BE2C (cell line): ENCODE results near the gene EDN2.

ENCODE experiments used
- DNase-seq: peaks from one replicate; pipeline ENCODE4 v3.0.0-alpha.2; 2020
- H3K27me3 ChIP-seq: fragments of 250-450 bp; sonication (Bioruptor Pico); 2 replicates; pipeline ENCODE4 v1.5.1; 2020; ENCODE audit warnings: mild to moderate bottlenecking
- H3K36me3 ChIP-seq: fragments of 250-450 bp; sonication (Bioruptor Pico); 2 replicates; pipeline ENCODE4 v1.5.1; 2020; ENCODE audit warnings: mild to moderate bottlenecking
- H3K4me1 ChIP-seq: fragments of 250-450 bp; sonication (Bioruptor Pico); 2 replicates; pipeline ENCODE4 v1.5.1; 2020
- H3K4me3 ChIP-seq: 2 replicates; pipeline ENCODE4 v1.5.1; 2011; ENCODE audit warnings: low read depth, low read length
- H3K9me3 ChIP-seq: fragments of 250-450 bp; sonication (Bioruptor Pico); 2 replicates; pipeline ENCODE4 v1.5.1; 2020
- TF ChIP-seq, protein P1 (sequence below): IDR thresholded peaks from 2 replicates; pipeline ENCODE4 v1.5.1; 2012; ENCODE audit warnings: mild to moderate bottlenecking, low read depth, low read length

The EDN2 gene

GRCh38 chr1:41479808-41480160 lies 4.7 kb downstream of the EDN2 start:
- Histone ChIP-seq H3K4me3 (no peak overlapping the region), H3K27me3 (no peaks in the 10 kb centered on the region), H3K36me3 (no peaks in the 10 kb centered on the region), H3K9me3 (no peaks in the 10 kb centered on the region), H3K4me1 (no peaks in the 10 kb centered on the region)
- TF ChIP-seq, protein P1, sequence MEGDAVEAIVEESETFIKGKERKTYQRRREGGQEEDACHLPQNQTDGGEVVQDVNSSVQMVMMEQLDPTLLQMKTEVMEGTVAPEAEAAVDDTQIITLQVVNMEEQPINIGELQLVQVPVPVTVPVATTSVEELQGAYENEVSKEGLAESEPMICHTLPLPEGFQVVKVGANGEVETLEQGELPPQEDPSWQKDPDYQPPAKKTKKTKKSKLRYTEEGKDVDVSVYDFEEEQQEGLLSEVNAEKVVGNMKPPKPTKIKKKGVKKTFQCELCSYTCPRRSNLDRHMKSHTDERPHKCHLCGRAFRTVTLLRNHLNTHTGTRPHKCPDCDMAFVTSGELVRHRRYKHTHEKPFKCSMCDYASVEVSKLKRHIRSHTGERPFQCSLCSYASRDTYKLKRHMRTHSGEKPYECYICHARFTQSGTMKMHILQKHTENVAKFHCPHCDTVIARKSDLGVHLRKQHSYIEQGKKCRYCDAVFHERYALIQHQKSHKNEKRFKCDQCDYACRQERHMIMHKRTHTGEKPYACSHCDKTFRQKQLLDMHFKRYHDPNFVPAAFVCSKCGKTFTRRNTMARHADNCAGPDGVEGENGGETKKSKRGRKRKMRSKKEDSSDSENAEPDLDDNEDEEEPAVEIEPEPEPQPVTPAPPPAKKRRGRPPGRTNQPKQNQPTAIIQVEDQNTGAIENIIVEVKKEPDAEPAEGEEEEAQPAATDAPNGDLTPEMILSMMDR = no peak
- no peak for DNase-seq

GRCh38 chr1:41479000-41479807 lies 5.3 kb downstream of the EDN2 start:
- no peaks in the 10 kb centered on the region for H3K9me3 ChIP-seq
- H3K4me3 ChIP-seq = no peak overlapping the region
- DNase-seq = peak; percentile 37
- no peaks in the 10 kb centered on the region for H3K27me3 ChIP-seq
- H3K4me1 ChIP-seq = no peaks in the 10 kb centered on the region
- H3K36me3 ChIP-seq = no peaks in the 10 kb centered on the region
- TF ChIP-seq, protein P1 = no peak

DNA sequence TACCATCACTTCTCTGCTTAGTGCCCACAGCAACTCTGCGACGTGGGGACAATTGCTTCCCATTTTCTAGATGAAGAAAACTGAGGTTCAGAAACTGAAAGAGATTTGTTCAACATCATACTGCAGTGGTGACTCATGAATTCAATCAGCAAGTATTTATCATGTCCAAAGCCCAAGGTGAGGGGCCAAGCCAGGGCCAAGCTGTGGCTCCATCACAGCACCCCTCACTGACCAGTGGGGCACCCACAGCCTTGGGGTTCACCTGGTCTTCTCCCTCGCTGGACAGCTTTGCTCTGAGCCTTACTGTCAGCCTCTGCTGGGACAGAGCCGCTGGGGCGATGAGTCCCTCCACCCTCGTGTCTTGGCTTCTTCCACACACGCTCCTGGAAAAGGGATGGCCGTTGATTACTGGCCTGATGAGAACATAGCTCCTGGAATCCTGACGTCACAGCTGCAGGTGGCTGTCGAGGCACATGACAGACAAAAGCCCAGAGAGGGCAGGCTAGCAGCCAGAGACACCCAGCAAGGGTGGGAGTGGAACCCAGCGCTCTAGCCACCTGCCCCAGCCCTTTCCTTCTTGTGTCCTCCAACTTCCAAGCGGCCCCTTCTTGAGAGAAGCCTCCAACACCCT lies 6.2 kb downstream of the EDN2 start:
- Histone ChIP-seq H3K4me1 (no peaks in the 10 kb centered on the region), H3K36me3 (no peaks in the 10 kb centered on the region), H3K9me3 (no peaks in the 10 kb centered on the region), H3K27me3 (no peaks in the 10 kb centered on the region), H3K4me3 (no peak overlapping the region)
- DNase-seq = no peak
- TF ChIP-seq, protein P1 = no peak

- Histone ChIP-seq H3K4me3 (no peak overlapping the region), H3K9me3 (no peaks in the 10 kb centered on the region), H3K4me1 (no peaks in the 10 kb centered on the region), H3K27me3 (no peaks in the 10 kb centered on the region), H3K36me3 (no peaks in the 10 kb centered on the region)
- DNase-seq = no peak
- TF ChIP-seq, protein P1 = no peak
Observed at GRCh38 chr1:41476807-41477361, 7.6 kb downstream of the EDN2 start.

DNA sequence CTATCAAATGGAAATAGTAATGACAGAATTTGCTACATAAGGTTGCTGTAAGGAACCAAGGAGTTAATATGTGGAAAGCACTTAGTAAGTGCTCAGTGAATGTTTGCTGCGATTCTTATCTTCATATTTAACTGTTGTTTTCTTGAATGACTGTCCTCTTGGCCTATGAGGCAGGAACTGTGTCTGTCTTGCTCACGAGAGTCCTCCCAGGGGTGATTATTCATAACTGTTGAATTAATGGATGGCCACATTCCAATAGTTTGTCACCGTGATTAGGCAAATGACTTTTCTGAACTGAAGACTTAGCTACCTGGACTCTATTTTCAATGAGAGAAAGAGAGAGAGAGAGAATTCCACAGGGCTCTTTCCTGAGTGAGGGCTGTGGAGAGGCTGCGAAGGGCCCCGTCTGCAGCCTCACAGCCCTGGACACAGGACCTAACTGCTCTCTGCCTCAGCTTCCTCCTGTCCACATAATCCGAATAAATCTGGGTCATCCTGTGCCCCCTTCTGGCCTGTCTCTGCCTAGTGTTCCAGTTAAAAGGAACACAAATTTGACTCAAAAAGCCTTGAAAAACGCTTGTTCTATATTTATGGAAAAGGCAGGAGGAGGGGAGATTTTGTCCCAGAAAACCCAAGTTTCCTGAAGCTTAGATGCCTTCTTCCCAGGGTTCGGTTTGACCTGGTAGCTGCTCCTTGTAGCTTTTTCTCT lies 8.5 kb downstream of the EDN2 start:
- H3K36me3 ChIP-seq = no peaks in the 10 kb centered on the region
- TF ChIP-seq, protein P1 = no peak
- DNase-seq = no peak
- no peaks in the 10 kb centered on the region for H3K9me3 ChIP-seq
- H3K4me3 ChIP-seq = no peak overlapping the region
- no peaks in the 10 kb centered on the region for H3K4me1 ChIP-seq
- H3K27me3 ChIP-seq = no peaks in the 10 kb centered on the region

DNA sequence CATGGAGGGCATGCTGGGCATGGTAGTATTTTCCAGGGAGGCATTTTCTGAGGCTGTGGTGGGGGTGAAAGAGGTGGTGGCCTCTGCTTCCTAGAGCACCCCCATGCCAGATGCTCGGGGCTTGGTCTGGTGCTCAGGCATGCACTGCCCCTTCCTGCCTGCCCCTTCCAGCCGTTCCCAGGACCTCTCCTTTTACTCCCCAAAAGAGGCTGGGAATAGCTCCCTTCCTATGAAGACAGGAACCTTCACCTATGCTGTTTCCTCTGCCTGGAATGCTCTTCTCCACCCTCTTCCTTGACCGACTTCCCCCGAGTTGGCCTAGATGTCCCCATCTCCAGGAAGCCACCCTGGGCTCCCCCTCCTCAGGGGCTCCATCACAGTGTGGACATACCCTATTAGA lies 9.1 kb downstream of the EDN2 start:
- H3K9me3 ChIP-seq = no peaks in the 10 kb centered on the region
- no peak for DNase-seq
- no peaks in the 10 kb centered on the region for H3K27me3 ChIP-seq
- TF ChIP-seq, protein P1 = no peak
- H3K4me3 ChIP-seq = no peak overlapping the region
- H3K36me3 ChIP-seq = no peaks in the 10 kb centered on the region
- H3K4me1 ChIP-seq = no peaks in the 10 kb centered on the region
